ENCODE results near the gene DUSP16.

Gene DUSP16

GRCh38 chr12:12465522-12465921 lies 97.1 kb downstream of the DUSP16 start:
- DNase-seq = no peak

GRCh38 chr12:12461923-12462315 lies 100.7 kb downstream of the DUSP16 start:
- DNase-seq = no peak

GRCh38 chr12:12460935-12461922 lies 101.4 kb downstream of the DUSP16 start:
- DNase-seq = no peak

DNA sequence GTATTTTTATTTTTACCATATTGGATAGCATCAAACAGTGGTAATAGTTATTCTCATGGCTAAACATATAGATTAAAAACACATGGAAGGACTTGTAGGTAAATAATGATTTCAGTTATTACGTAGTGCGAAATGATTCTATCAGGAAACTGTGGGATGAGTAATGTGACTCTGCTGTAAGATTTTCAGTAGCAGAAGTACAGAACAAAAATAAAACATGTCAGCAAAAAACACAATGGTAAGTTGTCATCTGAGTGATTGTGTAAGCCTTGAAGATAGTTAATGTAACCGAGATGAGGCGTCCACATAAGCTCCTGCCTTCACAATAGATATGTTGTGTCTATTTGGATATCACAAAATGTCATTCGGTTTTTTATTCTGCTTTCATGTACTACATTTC lies 106.0 kb downstream of the DUSP16 start:
- peak; percentile 64 for DNase-seq

DNA sequence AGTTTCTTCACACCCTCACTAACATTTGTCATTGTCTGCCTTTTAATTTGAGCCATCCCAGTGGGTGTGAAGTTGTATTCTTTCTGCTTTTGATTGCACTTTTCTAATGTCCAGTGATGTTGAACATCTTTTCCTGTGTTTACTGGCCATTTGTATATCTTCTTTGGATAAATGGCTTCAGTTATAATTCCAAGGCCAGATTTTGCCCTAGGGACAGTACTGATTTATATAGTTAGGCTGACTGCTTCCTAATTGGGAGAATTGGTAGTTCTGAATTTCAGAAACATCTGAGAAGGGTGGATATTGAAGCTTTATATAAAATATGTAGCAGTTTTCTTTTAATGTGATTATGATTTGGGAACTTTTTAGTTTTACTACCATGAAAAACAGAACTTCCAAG lies 108.3 kb downstream of the DUSP16 start:
- no peak for DNase-seq

DNA sequence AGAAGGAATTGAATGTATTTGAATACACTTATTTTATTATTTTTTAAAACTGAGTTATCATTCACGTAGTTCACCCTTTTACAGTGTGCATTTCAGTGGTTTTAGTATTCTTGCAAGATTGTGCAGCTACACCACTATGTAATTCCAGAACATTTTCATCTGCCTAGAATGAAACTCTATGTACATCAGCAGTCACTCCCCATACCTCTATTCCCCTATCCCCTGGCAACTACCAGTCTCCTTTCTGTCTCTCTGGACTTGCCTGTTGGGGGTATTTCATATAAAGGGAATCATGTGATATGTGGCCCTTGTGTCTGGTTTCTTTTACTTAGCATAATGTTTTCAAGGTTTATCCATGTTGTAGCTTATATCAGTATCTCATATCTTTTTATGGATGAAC lies 109.0 kb downstream of the DUSP16 start:
- DNase-seq = no peak

DNA sequence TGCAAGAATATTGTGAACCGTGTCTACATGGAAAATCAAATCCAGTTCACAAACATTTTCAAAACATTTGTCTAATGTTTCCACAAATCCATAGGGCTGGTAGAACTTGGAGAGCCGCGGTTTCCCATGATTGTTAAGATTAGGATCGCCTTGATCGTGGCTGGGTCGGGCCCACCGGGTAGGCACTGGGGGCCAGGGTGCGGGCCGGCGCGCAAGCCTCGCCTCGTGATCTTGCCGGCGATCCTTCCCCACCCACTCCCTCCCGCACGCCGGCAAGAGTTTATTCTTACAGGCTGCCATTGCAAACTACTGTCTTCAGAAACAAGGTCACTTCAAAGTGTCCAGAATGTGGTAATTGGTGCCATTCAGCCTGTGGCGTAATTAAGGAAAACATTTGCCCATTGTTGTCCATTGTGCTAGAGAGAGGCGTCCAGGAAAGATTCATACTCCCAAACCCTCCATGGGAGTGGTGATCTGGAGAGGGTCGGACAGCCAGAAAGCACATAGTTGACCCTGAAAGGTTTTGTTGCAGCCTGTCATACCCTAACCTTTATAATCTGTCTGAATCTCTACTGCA lies 110.2 kb downstream of the DUSP16 start:
- no peak for DNase-seq

DNA sequence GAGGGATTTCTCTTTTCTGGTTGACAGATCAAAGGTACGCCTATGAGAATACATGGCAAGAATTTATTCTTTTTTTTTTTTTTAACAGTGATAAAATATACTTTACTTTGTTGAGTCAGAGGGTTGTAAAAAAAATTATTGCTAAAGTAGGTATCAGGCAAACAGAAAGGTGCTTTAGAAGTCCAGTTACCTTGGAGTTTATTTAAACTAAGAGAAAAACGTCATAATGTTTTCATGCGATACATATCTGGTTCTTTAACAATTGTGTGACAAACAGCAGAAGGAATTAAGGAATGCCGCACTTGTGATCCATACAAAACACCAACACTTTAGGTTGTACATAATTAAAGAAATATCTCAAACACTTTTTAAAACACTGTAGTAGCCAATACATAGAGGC lies 111.6 kb downstream of the DUSP16 start:
- DNase-seq = no peak

- DNase-seq = no peak
These were observed 112.6 kb downstream of the DUSP16 start for GRCh38 chr12:12450043-12450471.

GRCh38 chr12:12449533-12450025 lies 113.1 kb downstream of the DUSP16 start:
- DNase-seq = no peak

- DNase-seq = no peak
These were observed 114.8 kb downstream of the DUSP16 start for GRCh38 chr12:12447837-12448236.

DNA sequence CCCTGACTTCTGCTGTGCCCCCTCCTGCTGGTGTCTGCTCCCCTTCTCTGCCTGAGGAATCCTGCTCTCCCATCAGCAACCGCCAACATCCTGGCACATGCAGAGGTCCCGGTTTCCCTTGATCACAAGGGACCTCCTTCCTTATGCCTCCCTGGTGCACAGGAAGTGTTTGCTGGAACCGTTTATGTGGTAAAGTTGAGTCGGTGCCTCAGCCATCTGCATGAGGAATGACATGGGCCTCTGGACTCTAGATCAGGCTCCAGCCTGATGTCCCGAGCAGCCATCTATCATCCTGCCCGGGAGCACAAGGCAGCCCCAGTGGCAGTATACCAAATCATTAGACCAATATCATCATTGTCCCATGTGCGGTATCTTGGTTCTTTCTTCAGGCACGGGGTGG lies 115.4 kb downstream of the DUSP16 start:
- DNase-seq = no peak

GRCh38 chr12:12446786-12447185 lies 115.9 kb downstream of the DUSP16 start:
- DNase-seq = no peak

- DNase-seq = no peak
These were observed 116.8 kb downstream of the DUSP16 start for GRCh38 chr12:12445882-12446181.

GRCh38 chr12:12445165-12445881 lies 117.3 kb downstream of the DUSP16 start:
- no peak for DNase-seq

DNA sequence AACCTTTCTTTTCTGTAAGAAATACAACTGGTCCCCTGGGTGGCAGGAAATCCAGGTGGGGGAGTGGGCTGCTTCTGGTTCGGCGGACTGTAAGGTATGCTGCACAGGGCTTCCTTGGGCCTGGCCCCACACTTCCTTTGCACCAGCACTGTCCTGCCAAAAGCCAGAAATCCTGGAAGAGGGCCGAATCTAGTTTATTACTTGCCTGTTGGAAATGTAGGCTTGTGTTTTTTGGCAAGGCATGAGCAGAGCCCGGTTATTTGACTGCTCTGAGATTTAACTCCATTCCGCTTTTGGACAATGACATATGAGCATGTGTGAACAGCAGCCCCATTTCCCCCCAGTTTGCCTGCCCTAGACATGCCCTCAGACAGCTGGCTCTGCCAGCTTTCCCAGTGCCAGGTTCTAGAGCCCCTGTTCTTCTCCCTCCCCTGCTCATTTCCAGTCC lies 119.2 kb downstream of the DUSP16 start:
- peak; percentile 44 for DNase-seq

DNA sequence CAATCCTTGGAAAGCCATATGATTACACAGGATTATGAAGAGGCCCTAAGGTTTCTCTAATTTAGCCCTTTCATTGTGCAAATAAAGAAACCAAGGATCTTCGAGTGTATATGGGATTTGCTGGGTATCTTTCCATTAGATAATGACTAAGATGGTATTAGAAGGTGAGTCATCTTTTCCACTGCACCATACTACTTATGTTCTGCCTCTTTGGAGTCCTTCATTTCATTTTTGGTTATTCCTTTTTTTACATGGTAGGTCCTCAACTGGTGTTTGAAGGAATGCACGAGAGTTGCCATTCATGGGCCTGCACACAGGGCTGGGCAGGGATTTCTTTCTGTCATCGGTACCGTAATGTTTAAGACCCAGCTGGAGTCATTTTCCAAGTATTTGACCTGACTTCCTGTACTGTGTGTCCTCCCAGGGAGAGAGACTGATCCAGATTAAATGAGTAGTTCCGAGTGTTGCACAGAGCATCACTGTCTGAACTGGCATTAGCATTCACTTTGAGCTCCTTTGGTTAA lies 120.1 kb downstream of the DUSP16 start:
- peak; percentile 45 for DNase-seq

DNA sequence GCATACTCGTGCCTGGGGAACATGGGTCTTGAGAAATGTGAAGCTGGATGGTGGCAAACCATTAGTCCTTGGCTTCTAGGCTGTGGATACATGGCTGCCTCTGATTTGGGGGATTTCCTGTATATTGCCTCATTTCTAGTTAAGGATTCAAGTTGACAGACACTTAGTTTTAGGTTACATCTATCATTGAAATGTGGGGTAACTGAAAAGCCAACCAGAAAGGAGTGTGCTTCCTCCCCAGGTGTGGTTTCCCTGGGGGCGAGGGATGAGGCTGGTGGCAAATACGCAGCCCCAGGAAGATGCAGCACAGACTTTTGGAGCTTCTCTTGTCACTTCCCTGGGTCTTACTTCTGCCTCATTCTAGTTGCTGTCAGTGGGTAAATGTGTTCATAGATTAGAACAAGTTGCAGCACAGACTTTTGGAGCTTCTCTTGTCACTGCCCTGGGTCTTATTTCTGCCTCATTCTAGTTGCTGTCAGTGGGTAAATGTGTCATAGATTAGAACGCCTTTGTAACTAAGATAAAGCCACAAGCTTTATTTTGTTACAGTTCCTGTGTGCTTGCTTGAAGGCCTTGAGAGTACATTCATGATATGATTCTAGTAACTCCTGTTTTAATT lies 120.7 kb downstream of the DUSP16 start:
- no peak for DNase-seq

DNA sequence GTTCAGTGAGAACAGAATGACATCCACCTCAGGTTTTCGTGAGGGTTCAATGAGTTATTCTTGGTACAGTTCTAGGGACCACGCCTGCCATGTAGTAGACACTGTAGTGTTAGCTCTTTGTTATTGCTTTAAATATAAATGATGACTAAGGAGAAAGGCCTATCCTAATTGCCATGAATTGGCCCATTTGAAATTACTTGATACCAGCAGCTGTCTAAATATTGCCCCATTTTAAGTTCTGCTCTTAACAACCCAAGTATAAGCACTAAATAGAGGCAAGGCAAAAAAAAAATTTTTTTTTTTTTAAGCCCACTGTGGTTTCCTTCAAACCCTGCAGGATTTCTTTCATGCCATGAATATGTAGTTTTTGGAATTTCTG lies 121.2 kb downstream of the DUSP16 start:
- DNase-seq = no peak

- no peak for DNase-seq
These were observed 121.8 kb downstream of the DUSP16 start for GRCh38 chr12:12440784-12441428.

DNA sequence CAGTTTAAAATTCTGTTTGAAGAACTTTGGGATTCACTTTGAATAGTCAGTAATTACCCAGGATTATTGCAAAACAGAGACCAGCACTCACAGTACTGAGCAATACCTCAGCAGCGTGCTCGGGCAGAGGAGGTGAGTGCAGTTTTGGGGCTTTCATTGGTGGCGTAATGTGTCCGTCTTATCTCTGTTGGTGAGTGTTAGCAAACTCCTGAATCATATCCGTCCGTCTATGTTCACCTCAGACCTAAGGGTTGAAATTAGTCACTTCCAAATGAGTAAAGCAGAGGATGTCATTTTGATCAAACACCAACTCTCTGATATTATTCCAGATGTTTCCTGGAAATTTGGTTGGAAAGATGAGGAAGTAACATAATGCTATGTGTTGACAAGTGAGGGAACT lies 123.0 kb downstream of the DUSP16 start:
- DNase-seq = no peak

- no peak for DNase-seq
These were observed 125.8 kb downstream of the DUSP16 start for GRCh38 chr12:12436831-12437345.
